HEK293T (cell line): Measurements from ENCODE around the gene CNTLN.

Experiments used
- BHLHE40 ChIP-seq: fragments of 450-650 bp; IDR thresholded peaks from 2 replicates; pipeline ENCODE4 v1.6.1; 2016; ENCODE audit warnings: mild to moderate bottlenecking, moderate library complexity, borderline replicate concordance
- CTBP1 ChIP-seq: fragments of 450-650 bp; IDR thresholded peaks from 2 replicates; pipeline ENCODE4 v1.6.1; 2016; ENCODE audit warnings: borderline replicate concordance
- ELF4 ChIP-seq: fragments of 450-650 bp; IDR thresholded peaks from 2 replicates; pipeline ENCODE4 v1.6.1; 2017; ENCODE audit warnings: antibody characterized with exemption
- FOXA1 ChIP-seq: fragments of 450-650 bp; IDR thresholded peaks from 2 replicates; pipeline ENCODE4 v1.6.1; 2016; ENCODE audit warnings: mild to moderate bottlenecking
- FOXK2 ChIP-seq: fragments of 450-650 bp; IDR thresholded peaks from 2 replicates; pipeline ENCODE4 v1.6.1; 2016; ENCODE audit warnings: mild to moderate bottlenecking
- FOXM1 ChIP-seq: fragments of 450-650 bp; IDR thresholded peaks from 2 replicates; pipeline ENCODE4 v1.6.1; 2017; ENCODE audit warnings: mild to moderate bottlenecking, borderline replicate concordance
- HDGF ChIP-seq: fragments of 450-650 bp; IDR thresholded peaks from 2 replicates; pipeline ENCODE4 v1.6.1; 2017; ENCODE audit warnings: antibody characterized with exemption, borderline replicate concordance
- L3MBTL2 ChIP-seq: fragments of 450-650 bp; conservative IDR thresholded peaks from 2 replicates; pipeline ENCODE4 v1.6.1; 2016; ENCODE audit warnings: mild to moderate bottlenecking
- LEF1 ChIP-seq: fragments of 450-650 bp; IDR thresholded peaks from 2 replicates; pipeline ENCODE4 v1.6.1; 2017; ENCODE audit warnings: mild to moderate bottlenecking, borderline replicate concordance
- NFRKB ChIP-seq: fragments of 450-650 bp; IDR thresholded peaks from 2 replicates; pipeline ENCODE4 v1.6.1; 2016; ENCODE audit warnings: mild to moderate bottlenecking, moderate library complexity
- PKNOX1 ChIP-seq: fragments of 450-650 bp; IDR thresholded peaks from 2 replicates; pipeline ENCODE4 v1.6.1; 2016
- SP1 ChIP-seq: fragments of 450-650 bp; IDR thresholded peaks from 2 replicates; pipeline ENCODE4 v1.6.1; 2017
- SUZ12 ChIP-seq: fragments of 450-650 bp; IDR thresholded peaks from 2 replicates; pipeline ENCODE4 v1.6.1; 2016; ENCODE audit warnings: mild to moderate bottlenecking
- TARDBP ChIP-seq: fragments of 450-650 bp; IDR thresholded peaks from 2 replicates; pipeline ENCODE4 v1.6.1; 2016

GRCh38 chr9:17148324-17148723 lies 13.5 kb downstream of the CNTLN start:
- TF ChIP-seq LEF1 (no peak), BHLHE40 (no peak), ELF4 (no peak), NFRKB (no peak), SUZ12 (no peak), PKNOX1 (no peak), FOXM1 (no peak), FOXA1 (no peak), CTBP1 (no peak), TARDBP (no peak), SP1 (no peak), L3MBTL2 (no peak), FOXK2 (no peak), HDGF (no peak)
